ENCODE measurements around the gene TAF10. TPM values are rescaled to one million over a fixed set of nuclear protein-coding genes. Genes with fewer than 3 reads are reported as not detected.
A peak's percentile ranks its signal among the peaks of the same experiment; 100 is the strongest.

TAF10 gene
- total RNA-seq, 1 donor from 2014 or later: 113 TPM

- Histone ChIP-seq H3K4me1 (ENCODE audit: insufficient read depth, low read length) (peaks cover 21% of the 10 kb centered on the region), H4K20me1 (ENCODE audit: insufficient read depth, low read length) (peaks cover 14% of the 10 kb centered on the region), H3K4me2 (ENCODE audit: low read length) (peak overlapping the region; percentile 73), H3K9me3 (ENCODE audit: insufficient read depth, low read depth, low read length) (no peaks in the 10 kb centered on the region), H3K36me3 (ENCODE audit: insufficient read depth, low read length) (no peaks in the 10 kb centered on the region), H3K4me3 (ENCODE audit: insufficient read depth, low read depth, low read length) (peak overlapping the region; percentile 28), H3K27ac (ENCODE audit: low read depth, low read length) (no peak overlapping the region), H2AFZ (ENCODE audit: low read depth, low read length) (peak overlapping the region; percentile 26), H3K27me3 (ENCODE audit: insufficient read depth, low read length) (peaks cover 18% of the 10 kb centered on the region), H3K79me2 (ENCODE audit: insufficient read depth, low read length) (no peaks in the 10 kb centered on the region), H3K9ac (ENCODE audit: low read length) (no peak overlapping the region)
- Mint-ChIP-seq H3K9me3 (ENCODE audit: unreplicated experiment) (peaks cover 2% of the 10 kb centered on the region), H3K4me3 (ENCODE audit: unreplicated experiment) (no peak overlapping the region), H3K4me1 (ENCODE audit: low read depth, unreplicated experiment) (no peaks in the 10 kb centered on the region), H3K27me3 (ENCODE audit: low read depth, unreplicated experiment) (peaks cover 7% of the 10 kb centered on the region), H3K36me3 (ENCODE audit: low read depth, unreplicated experiment) (no peaks in the 10 kb centered on the region), H3K27ac (ENCODE audit: unreplicated experiment) (no peak overlapping the region)
- DNase-seq (ENCODE audit: low read depth): peak; percentile 52
- no peak for TF ChIP-seq EZH2 (IDR thresholded peaks at IDR 0.05; ENCODE audit: insufficient read depth, low read length)
- no peak for TF ChIP-seq CTCF (IDR thresholded peaks at IDR 0.05; ENCODE audit: insufficient read depth, low read depth, low read length)
- FAIRE-seq: no peak
Observed at GRCh38 chr11:6646071-6646470, 34.1 kb upstream of the TAF10 start.

GRCh38 chr11:6642957-6643356 is 30.9 kb upstream of the TAF10 start:
- no peak for TF ChIP-seq EZH2 (IDR thresholded peaks at IDR 0.05; ENCODE audit: insufficient read depth, low read length)
- Histone ChIP-seq H4K20me1 (ENCODE audit: insufficient read depth, low read length) (peaks cover 10% of the 10 kb centered on the region), H3K27me3 (ENCODE audit: insufficient read depth, low read length) (peaks cover 10% of the 10 kb centered on the region), H2AFZ (ENCODE audit: low read depth, low read length) (no peak overlapping the region), H3K9me3 (ENCODE audit: insufficient read depth, low read depth, low read length) (no peaks in the 10 kb centered on the region), H3K4me3 (ENCODE audit: insufficient read depth, low read depth, low read length) (no peak overlapping the region), H3K4me1 (ENCODE audit: insufficient read depth, low read length) (peaks cover 18% of the 10 kb centered on the region), H3K4me2 (ENCODE audit: low read length) (no peak overlapping the region), H3K27ac (ENCODE audit: low read depth, low read length) (no peak overlapping the region), H3K9ac (ENCODE audit: low read length) (no peak overlapping the region), H3K79me2 (ENCODE audit: insufficient read depth, low read length) (no peaks in the 10 kb centered on the region), H3K36me3 (ENCODE audit: insufficient read depth, low read length) (no peaks in the 10 kb centered on the region)
- DNase-seq (ENCODE audit: low read depth) (no peak), FAIRE-seq (no peak)
- no peaks in the 10 kb centered on the region for H3K36me3 Mint-ChIP-seq (ENCODE audit: low read depth, unreplicated experiment)
- peaks cover 2% of the 10 kb centered on the region for H3K9me3 Mint-ChIP-seq (ENCODE audit: unreplicated experiment)
- no peak overlapping the region for H3K4me3 Mint-ChIP-seq (ENCODE audit: unreplicated experiment)
- H3K4me1 Mint-ChIP-seq (ENCODE audit: low read depth, unreplicated experiment): no peaks in the 10 kb centered on the region
- no peak overlapping the region for H3K27ac Mint-ChIP-seq (ENCODE audit: unreplicated experiment)
- peaks cover 11% of the 10 kb centered on the region for H3K27me3 Mint-ChIP-seq (ENCODE audit: low read depth, unreplicated experiment)

- no peak overlapping the region for H3K27ac ChIP-seq (ENCODE audit: low read depth, low read length)
- FAIRE-seq: no peak
- H4K20me1 ChIP-seq (ENCODE audit: insufficient read depth, low read length): peaks cover 10% of the 10 kb centered on the region
- Mint-ChIP-seq H3K27ac (ENCODE audit: unreplicated experiment) (no peak overlapping the region), H3K4me1 (ENCODE audit: low read depth, unreplicated experiment) (no peaks in the 10 kb centered on the region), H3K27me3 (ENCODE audit: low read depth, unreplicated experiment) (peaks cover 11% of the 10 kb centered on the region), H3K9me3 (ENCODE audit: unreplicated experiment) (peaks cover 2% of the 10 kb centered on the region), H3K36me3 (ENCODE audit: low read depth, unreplicated experiment) (no peaks in the 10 kb centered on the region), H3K4me3 (ENCODE audit: unreplicated experiment) (no peak overlapping the region)
- TF ChIP-seq CTCF (IDR thresholded peaks at IDR 0.05; ENCODE audit: insufficient read depth, low read depth, low read length): no peak
- no peak for TF ChIP-seq EZH2 (IDR thresholded peaks at IDR 0.05; ENCODE audit: insufficient read depth, low read length)
- H3K9ac ChIP-seq (ENCODE audit: low read length): no peak overlapping the region
- H3K27me3 ChIP-seq (ENCODE audit: insufficient read depth, low read length): peaks cover 10% of the 10 kb centered on the region
- H3K4me2 ChIP-seq (ENCODE audit: low read length): no peak overlapping the region
- H3K4me1 ChIP-seq (ENCODE audit: insufficient read depth, low read length): peaks cover 4% of the 10 kb centered on the region
- no peak for DNase-seq (ENCODE audit: low read depth)
- H3K4me3 ChIP-seq (ENCODE audit: insufficient read depth, low read depth, low read length): no peak overlapping the region
- H3K36me3 ChIP-seq (ENCODE audit: insufficient read depth, low read length): no peaks in the 10 kb centered on the region
- H3K79me2 ChIP-seq (ENCODE audit: insufficient read depth, low read length): no peaks in the 10 kb centered on the region
- no peak overlapping the region for H2AFZ ChIP-seq (ENCODE audit: low read depth, low read length)
- no peaks in the 10 kb centered on the region for H3K9me3 ChIP-seq (ENCODE audit: insufficient read depth, low read depth, low read length)
Observed at GRCh38 chr11:6640985-6641701, 29.1 kb upstream of the TAF10 start.
